Karpas-422 (cell line): ENCODE measurements around the gene MICAL2. TPM values are rescaled to one million over a fixed set of nuclear protein-coding genes. Genes with fewer than 3 reads are reported as not detected.

Experiments used
- DNase-seq: peaks from one replicate; pipeline ENCODE4 v3.0.0-alpha.2; 2015
- H2AFZ ChIP-seq: fragments of 200-600 bp; sonication (generic); 2 replicates; pipeline ENCODE4 v1.6.1; 2014; ENCODE audit warnings: antibody characterized with exemption, low read length, mixed read lengths
- H3K27ac ChIP-seq: fragments of 200-600 bp; sonication (generic); 2 replicates; pipeline ENCODE4 v1.5.1; 2014; ENCODE audit warnings: mild to moderate bottlenecking, low read length, moderate library complexity
- H3K27me3 ChIP-seq: fragments of 200-600 bp; sonication (generic); 2 replicates; pipeline ENCODE4 v1.6.1; 2014; ENCODE audit warnings: low read length, mixed read lengths
- H3K36me3 ChIP-seq: fragments of 200-600 bp; sonication (generic); 2 replicates; pipeline ENCODE4 v1.6.1; 2014; ENCODE audit warnings: low read length, mixed read lengths; ENCODE audit not compliant: insufficient read depth
- H3K4me1 ChIP-seq: fragments of 200-600 bp; sonication (generic); 2 replicates; pipeline ENCODE4 v1.6.1; 2014; ENCODE audit warnings: mild to moderate bottlenecking, low read length, mixed read lengths
- H3K4me2 ChIP-seq: fragments of 200-600 bp; sonication (generic); 2 replicates; pipeline ENCODE4 v1.6.1; 2014; ENCODE audit warnings: low read length, low read depth, mild to moderate bottlenecking; ENCODE audit not compliant: poor library complexity, severe bottlenecking
- H3K4me3 ChIP-seq: fragments of 200-600 bp; sonication (generic); 2 replicates; pipeline ENCODE4 v1.5.1; 2014; ENCODE audit warnings: mild to moderate bottlenecking, antibody characterized with exemption, low read length, mixed read lengths
- H3K79me2 ChIP-seq: fragments of 200-600 bp; sonication (generic); 2 replicates; pipeline ENCODE4 v1.6.1; 2014; ENCODE audit warnings: mild to moderate bottlenecking, low read length, mixed read lengths
- H3K9ac ChIP-seq: fragments of 200-600 bp; sonication (generic); 2 replicates; pipeline ENCODE4 v1.6.0; 2014; ENCODE audit warnings: low read length
- H3K9me2 ChIP-seq: fragments of 200-600 bp; sonication (generic), shearing (Covaris generic); replicated peaks from 2 replicates; pipeline ENCODE4 v1.6.0; 2014; ENCODE audit warnings: mild to moderate bottlenecking, low read length, moderate library complexity; ENCODE audit not compliant: insufficient read depth
- H3K9me3 ChIP-seq: fragments of 300-700, 200-600 bp; sonication (generic); 2 replicates; pipeline ENCODE4 v1.6.1; 2014; ENCODE audit warnings: low read length, mixed read lengths
- H4K20me1 ChIP-seq: fragments of 200-600 bp; sonication (generic); 2 replicates; pipeline ENCODE4 v1.6.1; 2014; ENCODE audit warnings: mild to moderate bottlenecking, antibody characterized with exemption, low read length, low read depth; ENCODE audit not compliant: insufficient read depth
- total RNA-seq: library from RNA; depleted of rRNA; stranded (reverse); fragments of >200 nt; shearing (Covaris generic); gene quantifications from 2 replicates; pipeline ENCODE4 v1.2.3, GENCODE V29; 2014; ENCODE audit warnings: low replicate concordance

MICAL2 gene
- total RNA-seq, 1 experiment from 2014 or later: 0.93 TPM

DNA sequence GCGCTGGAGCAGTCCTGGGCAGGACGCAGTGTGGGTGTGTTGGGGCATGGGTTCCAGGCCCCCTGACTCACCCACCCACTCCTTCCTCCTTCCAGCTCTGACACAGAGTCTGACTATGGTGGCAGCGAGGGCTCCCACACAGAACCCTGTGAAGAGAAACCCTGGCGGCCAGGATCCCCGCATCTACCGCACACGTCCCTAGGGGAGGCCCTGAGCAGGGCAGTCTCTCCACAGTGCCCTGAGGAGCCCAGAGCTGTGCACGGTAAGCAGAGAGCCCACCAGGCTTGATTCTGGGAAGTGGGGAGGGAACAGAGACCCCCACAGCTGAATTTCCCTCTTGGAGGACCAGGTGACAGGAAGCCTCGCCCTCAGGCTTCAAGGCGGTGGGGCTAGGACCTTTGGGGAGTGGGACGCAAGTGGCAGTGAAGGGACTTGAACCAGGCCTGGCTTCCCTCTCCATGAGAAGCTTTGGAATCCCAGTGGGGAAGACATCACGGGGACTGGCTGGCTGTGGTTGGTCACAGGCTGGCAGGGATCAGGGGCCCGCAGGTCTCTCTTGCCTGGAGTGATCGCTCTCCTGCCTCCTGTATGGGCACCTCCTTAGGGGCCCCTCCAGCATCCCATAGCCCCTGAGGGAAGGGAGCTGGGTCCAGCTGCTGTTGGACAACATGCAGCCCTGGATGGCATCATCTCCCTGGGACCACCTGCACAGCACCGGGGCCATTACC is 170.6 kb downstream of the MICAL2 start:
- H3K9me2 ChIP-seq: no peaks in the 10 kb centered on the region
- no peaks in the 10 kb centered on the region for H3K4me1 ChIP-seq
- H4K20me1 ChIP-seq: no peaks in the 10 kb centered on the region
- H3K27me3 ChIP-seq: no peaks in the 10 kb centered on the region
- no peak overlapping the region for H3K4me2 ChIP-seq
- H3K36me3 ChIP-seq: no peaks in the 10 kb centered on the region
- no peaks in the 10 kb centered on the region for H3K9me3 ChIP-seq
- no peak overlapping the region for H3K27ac ChIP-seq
- no peaks in the 10 kb centered on the region for H3K79me2 ChIP-seq
- H2AFZ ChIP-seq: no peak overlapping the region
- no peak for DNase-seq
- H3K4me3 ChIP-seq: no peak overlapping the region
- H3K9ac ChIP-seq: no peak overlapping the region

DNA sequence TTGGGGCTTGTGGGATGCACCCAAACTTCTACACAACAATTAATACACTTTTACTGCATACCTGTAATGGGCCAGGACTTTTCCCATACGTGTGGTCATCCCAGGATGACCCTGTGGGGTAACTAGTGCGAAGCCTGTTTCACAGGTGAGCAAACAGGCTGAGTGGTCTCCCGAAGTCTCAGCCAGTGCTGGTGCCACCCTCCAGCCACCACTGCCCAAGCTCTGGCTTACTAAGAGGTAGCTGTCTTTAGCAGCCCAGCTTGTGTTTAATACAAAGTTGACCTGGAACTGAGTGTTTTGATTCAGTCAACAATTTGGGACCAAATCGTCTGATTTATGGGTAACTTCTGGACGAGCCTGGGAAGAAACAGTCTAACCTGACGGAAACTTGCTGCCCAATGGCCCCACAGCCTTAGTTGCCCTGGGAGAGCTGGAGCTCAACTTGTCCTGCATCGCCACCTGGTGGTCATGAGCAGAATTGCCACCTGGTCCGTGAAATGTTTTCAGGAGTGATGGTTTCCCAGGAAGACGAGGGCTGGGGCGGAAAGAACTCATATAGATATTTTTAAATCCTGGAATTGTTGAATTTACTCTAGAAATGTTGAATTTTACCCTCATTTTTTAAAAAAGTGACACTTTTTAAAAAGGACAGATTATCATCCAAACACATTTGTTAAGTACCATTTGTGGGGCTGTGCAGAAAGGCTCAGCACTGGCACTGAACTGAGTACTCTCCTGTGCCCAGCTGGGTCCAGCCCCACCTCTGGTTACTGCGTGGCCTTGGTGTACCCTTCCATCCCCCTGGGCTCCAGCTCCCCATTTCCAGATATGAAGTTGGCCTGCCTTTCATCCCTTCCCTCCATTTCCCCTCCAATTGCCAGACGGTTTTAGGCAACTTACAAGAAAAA is 171.4 kb downstream of the MICAL2 start:
- no peaks in the 10 kb centered on the region for H3K79me2 ChIP-seq
- H3K36me3 ChIP-seq: no peaks in the 10 kb centered on the region
- H3K9me3 ChIP-seq: no peaks in the 10 kb centered on the region
- H3K27me3 ChIP-seq: no peaks in the 10 kb centered on the region
- no peak overlapping the region for H3K9ac ChIP-seq
- no peak overlapping the region for H2AFZ ChIP-seq
- no peaks in the 10 kb centered on the region for H3K4me1 ChIP-seq
- no peak overlapping the region for H3K27ac ChIP-seq
- DNase-seq: peak; percentile 88
- no peaks in the 10 kb centered on the region for H3K9me2 ChIP-seq
- no peak overlapping the region for H3K4me3 ChIP-seq
- no peak overlapping the region for H3K4me2 ChIP-seq
- H4K20me1 ChIP-seq: no peaks in the 10 kb centered on the region

DNA sequence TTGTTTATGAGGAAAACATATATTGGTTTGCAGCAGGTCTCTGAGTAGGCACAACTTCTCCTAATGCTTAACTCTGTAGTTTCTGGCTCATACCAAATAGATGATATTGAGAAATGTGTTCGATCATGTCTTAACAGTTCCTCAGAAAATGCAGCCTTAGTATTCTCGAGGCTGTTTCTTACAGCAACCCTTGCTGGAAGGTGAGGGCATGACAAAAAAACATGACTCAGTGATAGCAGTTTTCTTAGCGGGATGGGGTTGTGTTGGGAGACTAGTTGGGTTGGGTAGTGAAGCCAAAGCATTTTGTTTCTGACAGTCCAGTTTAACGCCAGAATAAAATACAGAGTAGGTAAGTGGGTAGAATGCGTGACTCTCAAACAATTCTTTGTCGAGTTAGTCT is 172.3 kb downstream of the MICAL2 start:
- no peak overlapping the region for H2AFZ ChIP-seq
- H3K4me3 ChIP-seq: no peak overlapping the region
- no peaks in the 10 kb centered on the region for H3K27me3 ChIP-seq
- no peaks in the 10 kb centered on the region for H3K9me3 ChIP-seq
- H3K27ac ChIP-seq: no peak overlapping the region
- no peaks in the 10 kb centered on the region for H4K20me1 ChIP-seq
- no peak for DNase-seq
- no peaks in the 10 kb centered on the region for H3K79me2 ChIP-seq
- no peaks in the 10 kb centered on the region for H3K9me2 ChIP-seq
- H3K4me2 ChIP-seq: no peak overlapping the region
- H3K4me1 ChIP-seq: peaks cover 1% of the 10 kb centered on the region
- H3K36me3 ChIP-seq: no peaks in the 10 kb centered on the region
- no peak overlapping the region for H3K9ac ChIP-seq

DNA sequence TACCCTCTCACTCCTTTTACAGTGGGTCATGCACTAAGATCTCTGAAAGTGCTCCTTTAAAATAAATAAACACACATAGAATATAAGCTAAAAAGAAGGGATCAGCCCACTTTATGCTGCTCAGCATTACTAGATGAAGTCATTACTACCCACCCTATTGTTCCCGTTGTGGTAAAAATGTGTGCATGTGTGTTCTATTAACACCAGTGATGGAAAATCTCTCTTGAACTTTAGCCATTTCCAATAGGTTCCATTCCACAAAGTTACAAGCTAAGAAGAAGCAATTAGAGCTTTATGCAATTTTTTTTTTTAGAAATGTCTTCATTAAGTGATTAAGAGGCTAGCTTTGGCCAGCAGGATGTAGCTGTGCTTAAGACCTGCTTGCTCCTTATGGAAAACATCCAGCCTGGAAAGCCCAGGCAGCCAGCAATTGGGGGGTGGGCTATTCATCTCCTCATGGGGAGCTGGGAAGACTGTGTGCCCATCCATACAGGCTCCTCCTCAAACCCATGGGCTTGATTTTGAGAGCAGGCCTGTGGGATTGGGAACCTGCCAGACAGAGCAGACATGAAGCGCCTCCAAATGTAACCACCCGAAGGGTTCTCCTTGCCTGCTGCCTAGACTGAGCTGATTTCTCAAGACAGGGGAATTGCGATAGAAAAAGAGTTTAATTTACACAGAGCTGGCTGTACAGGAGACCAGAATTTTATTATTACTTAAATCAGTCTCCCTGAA is 174.1 kb downstream of the MICAL2 start:
- Histone ChIP-seq H3K36me3 (no peaks in the 10 kb centered on the region), H3K9me3 (no peaks in the 10 kb centered on the region), H3K27me3 (no peaks in the 10 kb centered on the region), H3K4me3 (no peak overlapping the region), H3K9me2 (no peaks in the 10 kb centered on the region), H3K9ac (no peak overlapping the region), H4K20me1 (no peaks in the 10 kb centered on the region), H3K27ac (no peak overlapping the region), H3K79me2 (no peaks in the 10 kb centered on the region), H2AFZ (no peak overlapping the region), H3K4me2 (no peak overlapping the region), H3K4me1 (peaks cover 16% of the 10 kb centered on the region)
- no peak for DNase-seq

DNA sequence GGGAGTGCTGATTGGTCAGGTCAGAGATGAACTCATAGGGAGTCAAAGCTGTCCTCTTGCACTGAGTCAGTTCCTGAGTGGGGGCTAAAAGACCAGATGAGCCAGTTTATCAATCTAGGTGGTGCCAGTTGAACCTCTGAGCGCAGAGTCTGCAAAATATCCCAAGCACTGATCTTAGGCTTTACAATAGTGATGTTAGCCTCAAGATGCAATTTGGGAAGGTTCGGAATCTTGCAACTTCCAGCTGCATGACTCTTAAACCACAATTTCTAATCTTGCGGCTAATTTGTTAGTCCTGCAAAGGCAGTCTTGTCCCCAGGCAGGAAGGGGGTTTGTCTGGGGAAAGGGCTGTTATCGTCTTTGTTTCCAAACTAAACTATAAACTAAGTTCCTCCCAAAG is 174.7 kb downstream of the MICAL2 start:
- no peak overlapping the region for H3K9ac ChIP-seq
- H3K9me2 ChIP-seq: no peaks in the 10 kb centered on the region
- H3K36me3 ChIP-seq: no peaks in the 10 kb centered on the region
- peaks cover 22% of the 10 kb centered on the region for H3K4me1 ChIP-seq
- H3K9me3 ChIP-seq: no peaks in the 10 kb centered on the region
- no peak for DNase-seq
- H3K27ac ChIP-seq: no peak overlapping the region
- no peak overlapping the region for H3K4me3 ChIP-seq
- no peaks in the 10 kb centered on the region for H3K27me3 ChIP-seq
- H3K79me2 ChIP-seq: no peaks in the 10 kb centered on the region
- H2AFZ ChIP-seq: no peak overlapping the region
- H3K4me2 ChIP-seq: no peak overlapping the region
- H4K20me1 ChIP-seq: no peaks in the 10 kb centered on the region

DNA sequence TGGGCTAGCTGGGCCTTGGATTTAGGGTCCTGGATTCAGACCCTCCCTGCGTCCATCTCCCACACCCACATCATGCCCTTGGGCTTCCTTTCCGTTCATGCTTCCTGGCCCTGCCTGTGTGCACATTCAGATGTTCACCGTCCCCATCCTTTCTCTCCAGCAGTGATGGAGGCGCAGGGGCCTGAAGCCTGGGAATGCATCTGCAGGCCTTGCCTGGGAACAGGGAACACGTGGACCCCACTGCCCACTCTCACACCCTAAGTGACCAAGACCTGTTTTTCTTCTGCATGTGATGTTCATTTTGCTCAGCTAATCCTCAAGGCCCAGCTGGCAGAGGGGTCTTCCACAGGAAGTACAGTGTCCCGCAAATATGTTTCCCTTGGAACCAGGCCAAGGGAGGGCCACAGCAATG is 175.4 kb downstream of the MICAL2 start:
- H3K4me2 ChIP-seq: no peak overlapping the region
- no peaks in the 10 kb centered on the region for H3K9me3 ChIP-seq
- no peak for DNase-seq
- no peaks in the 10 kb centered on the region for H3K36me3 ChIP-seq
- no peak overlapping the region for H3K27ac ChIP-seq
- H3K79me2 ChIP-seq: no peaks in the 10 kb centered on the region
- H4K20me1 ChIP-seq: no peaks in the 10 kb centered on the region
- H3K4me1 ChIP-seq: peaks cover 29% of the 10 kb centered on the region
- no peak overlapping the region for H3K9ac ChIP-seq
- no peak overlapping the region for H3K4me3 ChIP-seq
- no peaks in the 10 kb centered on the region for H3K27me3 ChIP-seq
- H2AFZ ChIP-seq: no peak overlapping the region
- no peaks in the 10 kb centered on the region for H3K9me2 ChIP-seq

DNA sequence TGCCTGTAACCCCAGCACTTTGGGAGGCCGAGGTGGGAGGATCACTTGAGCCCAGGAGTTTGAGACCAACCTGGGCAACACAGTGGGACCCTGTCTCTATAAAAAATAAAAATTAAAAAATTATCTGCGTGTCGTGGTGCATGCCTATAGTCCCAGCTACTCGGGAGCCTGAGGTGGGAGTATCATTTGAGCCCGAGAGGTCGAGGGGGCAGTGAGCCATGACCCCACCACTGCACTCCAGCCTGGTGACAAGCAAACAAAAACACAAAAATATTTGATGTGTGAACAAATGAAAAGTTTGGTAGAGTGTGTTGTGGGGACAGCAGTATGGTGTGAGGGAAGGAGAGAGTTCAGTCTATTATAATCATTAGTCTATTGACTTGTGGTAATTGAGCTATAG is 176.2 kb downstream of the MICAL2 start:
- Histone ChIP-seq H3K27me3 (no peaks in the 10 kb centered on the region), H3K9ac (no peak overlapping the region), H3K27ac (no peak overlapping the region), H3K79me2 (no peaks in the 10 kb centered on the region), H4K20me1 (no peaks in the 10 kb centered on the region), H3K4me3 (no peak overlapping the region), H3K9me3 (no peaks in the 10 kb centered on the region), H3K4me1 (peaks cover 37% of the 10 kb centered on the region), H3K9me2 (no peaks in the 10 kb centered on the region), H2AFZ (no peak overlapping the region), H3K4me2 (no peak overlapping the region), H3K36me3 (no peaks in the 10 kb centered on the region)
- DNase-seq: no peak

DNA sequence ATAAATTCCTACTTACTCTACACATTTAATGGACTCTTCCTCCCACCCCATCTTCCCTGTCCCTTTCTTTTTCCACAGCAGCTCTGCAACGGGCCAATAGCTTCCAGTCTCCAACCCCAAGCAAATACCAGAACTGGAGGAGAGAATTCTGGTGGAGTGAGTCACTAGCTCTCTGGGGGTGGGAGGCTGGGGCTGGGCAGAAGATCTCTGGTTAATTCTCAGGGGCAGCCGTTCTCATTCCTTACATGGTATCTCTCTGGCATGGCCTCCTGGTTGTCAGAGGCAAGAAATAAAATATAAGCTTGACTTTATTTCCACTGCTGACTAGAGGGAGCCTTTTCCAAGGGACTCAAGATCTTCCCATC is 176.6 kb downstream of the MICAL2 start:
- no peak for DNase-seq
- Histone ChIP-seq H3K9me3 (no peaks in the 10 kb centered on the region), H3K27ac (no peak overlapping the region), H3K27me3 (no peaks in the 10 kb centered on the region), H3K79me2 (no peaks in the 10 kb centered on the region), H3K4me1 (peaks cover 40% of the 10 kb centered on the region), H3K36me3 (no peaks in the 10 kb centered on the region), H2AFZ (no peak overlapping the region), H4K20me1 (no peaks in the 10 kb centered on the region), H3K4me2 (no peak overlapping the region), H3K9ac (no peak overlapping the region), H3K9me2 (no peaks in the 10 kb centered on the region), H3K4me3 (no peak overlapping the region)
